ENCODE data around the gene B3GALT2. TPM values are rescaled to one million over a fixed set of nuclear protein-coding genes. Genes with fewer than 3 reads are reported as not detected.

Gene B3GALT2
- total and polyA plus RNA-seq, 2 of the 8 experiments (the other 6 are each of a cell fraction or from before 2014, with no cell fraction given) = not detected

GRCh38 chr1:193190096-193190744 is 3.8 kb upstream of the B3GALT2 start:
- H3K27ac ChIP-seq (ENCODE audit: low read depth, low read length) = no peak overlapping the region
- no peak overlapping the region for H2AK5ac ChIP-seq (ENCODE audit: low read depth, low read length)
- H3K14ac ChIP-seq (ENCODE audit: insufficient read length) = no peak overlapping the region
- no peak overlapping the region for H2AFZ ChIP-seq (ENCODE audit: low read length)
- no peak overlapping the region for H2BK20ac ChIP-seq (ENCODE audit: low read length)
- peaks cover 0 to 77% of the 10 kb centered on the region in 2 experiments; a peak in 3 of 4 replicates for H3K79me2 ChIP-seq (ENCODE audit: control insufficient read depth in 1 of 2, insufficient read depth in 2 of 2, low read length in 2 of 2)
- H3K23me2 ChIP-seq (ENCODE audit: low read depth, low read length) = no peaks in the 10 kb centered on the region
- no peak overlapping the region for H3K18ac ChIP-seq (ENCODE audit: extremely low read depth, low read length)
- no peak overlapping the region for H3K4me2 ChIP-seq (ENCODE audit: insufficient read depth in 1 of 2, low read depth in 2 of 2, low read length in 2 of 2)
- H4K91ac ChIP-seq (replicated peaks; ENCODE audit: insufficient read length, low read length) = no peak overlapping the region
- H3K4ac ChIP-seq (replicated peaks; ENCODE audit: insufficient read length, low read depth, low read length) = no peak overlapping the region
- H2BK120ac ChIP-seq (replicated peaks; ENCODE audit: low read depth, low read length) = no peak overlapping the region
- no peak for FAIRE-seq
- H3K36me3 ChIP-seq (ENCODE audit: control insufficient read depth in 2 of 4, insufficient read depth in 4 of 4, low read length in 3 of 4) = peaks cover 0 to 15% (median 7%) of the 10 kb centered on the region in 4 experiments; a peak in 2 of 8 replicates
- H4K8ac ChIP-seq (ENCODE audit: extremely low read depth, insufficient read depth, low read length) = no peak overlapping the region
- no peak overlapping the region for H3K23ac ChIP-seq (ENCODE audit: insufficient read length)
- H3K56ac ChIP-seq (replicated peaks; ENCODE audit: insufficient read length, low read depth, low read length) = no peak overlapping the region
- no peak overlapping the region for H2BK12ac ChIP-seq (ENCODE audit: low read depth, low read length)
- TF ChIP-seq EZH2 (IDR thresholded peaks at IDR 0.05; ENCODE audit: low read depth, low read length, severe bottlenecking) (no peak), YY1 (IDR thresholded peaks at IDR 0.05; ENCODE audit: low read depth, low read length) (no peak), RAD21 (IDR thresholded peaks at IDR 0.05 in 1 of 2, conservative IDR thresholded peaks at IDR 0.05 in 1 of 2; ENCODE audit: low read depth in 2 of 2, low read length in 2 of 2) (peak; percentile 15 to 20; a peak in 2 of 4 replicates)
- POLR2A ChIA-PET (ENCODE audit: partially characterized antibody) = no interaction called here
- no peak overlapping the region for H3K4me3 ChIP-seq (ENCODE audit: extremely low read depth in 1 of 4, insufficient read depth in 2 of 4, low read depth in 3 of 4, low read length in 4 of 4)
- DNase-seq (ENCODE audit: low read depth in 1 of 2, low spot score in 2 of 2) = no peak
- H3K9ac ChIP-seq (replicated peaks in 1 of 4; ENCODE audit: extremely low read depth in 1 of 4, low read depth in 3 of 4, low read length in 3 of 4) = no peak overlapping the region
- no peaks in the 10 kb centered on the region for H3K79me1 ChIP-seq (ENCODE audit: low read depth, low read length)
- no peaks in the 10 kb centered on the region; a peak in 1 of 7 replicates for H3K4me1 ChIP-seq (replicated peaks in 1 of 4; ENCODE audit: control insufficient read depth in 3 of 4, insufficient read depth in 4 of 4, low read length in 3 of 4)
- peaks cover 14 to 15% of the 10 kb centered on the region in 2 experiments for H3K9me3 ChIP-seq (ENCODE audit: insufficient read depth in 2 of 2, low read depth in 1 of 2, low read length in 1 of 2)
- H4K5ac ChIP-seq (ENCODE audit: insufficient read length, low read depth, low read length) = no peak overlapping the region
- CTCF ChIA-PET (ENCODE audit: partially characterized antibody) = interaction anchor here (0.7 to 2.6 kb wide), 3 partner anchors 9 to 86 kb away, joined by 3 to 10 read pairs (median 3); no protein-coding TSS in a partner anchor
- H3K27me3 ChIP-seq (replicated peaks in 1 of 4; ENCODE audit: control insufficient read depth in 3 of 4, extremely low read depth in 1 of 4, insufficient read depth in 3 of 4, low read length in 3 of 4) = no peaks in the 10 kb centered on the region
- no peak overlapping the region for H2BK15ac ChIP-seq (ENCODE audit: low read length)
- H2BK5ac ChIP-seq (ENCODE audit: low read depth, low read length) = no peak overlapping the region
- H4K20me1 ChIP-seq (replicated peaks in 1 of 2; ENCODE audit: control insufficient read depth in 1 of 2, insufficient read depth in 2 of 2, low read length in 2 of 2) = peaks cover 3 to 4% of the 10 kb centered on the region in 2 experiments
